ENCODE results near the gene FAM131B. TPM values are rescaled to one million over a fixed set of nuclear protein-coding genes. Genes with fewer than 3 reads are reported as not detected.

Gene FAM131B
- total RNA-seq, 1 experiment from 2014 or later: 17.3 TPM

DNA sequence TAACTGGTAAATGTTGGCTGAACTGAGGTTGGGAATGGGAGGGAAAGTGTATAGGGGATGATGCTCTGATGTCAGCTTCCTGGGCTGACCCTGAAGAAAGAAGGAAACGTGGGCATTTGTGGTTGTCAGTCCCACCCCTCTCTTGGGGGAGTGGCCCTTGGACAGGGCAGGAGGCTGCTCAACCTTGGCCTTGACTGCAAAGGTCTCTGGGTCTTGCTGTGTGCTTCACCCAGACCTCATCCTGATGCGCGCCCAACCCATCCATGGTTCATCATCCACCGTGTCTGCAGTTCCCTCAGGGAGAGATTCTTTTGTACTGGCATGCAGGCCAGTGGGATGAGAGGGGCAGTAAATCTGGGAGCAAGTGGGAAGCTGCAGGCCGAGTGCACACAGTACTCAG is 13.9 kb upstream of the FAM131B start:
- Histone ChIP-seq H3K79me1 (ENCODE audit: insufficient read depth, low read depth, low read length, poor library complexity, severe bottlenecking) (no peaks in the 10 kb centered on the region), H2BK120ac (ENCODE audit: low read depth, low read length, poor library complexity, severe bottlenecking) (no peak overlapping the region), H3K79me2 (ENCODE audit: insufficient read depth, low read length) (no peaks in the 10 kb centered on the region; the same call in 1 of the 2 replicates), H2BK15ac (ENCODE audit: low read depth, low read length) (no peak overlapping the region), H3K4ac (ENCODE audit: low read depth, low read length) (no peak overlapping the region), H3K9me3 (ENCODE audit: control insufficient read depth, low read depth, low read length) (no peaks in the 10 kb centered on the region), H2AFZ (ENCODE audit: low read length) (no peak overlapping the region), H3K27me3 (ENCODE audit: insufficient read depth, low read length) (0 out of 2 replicates have a peak, but pooled peaks cover 2% of the 10 kb centered on the region), H2BK20ac (ENCODE audit: low read depth, low read length, poor library complexity, severe bottlenecking) (no peak overlapping the region), H2BK5ac (ENCODE audit: insufficient read length, low read length) (no peak overlapping the region), H2AK5ac (ENCODE audit: insufficient read length, low read length) (no peak overlapping the region), H3K14ac (ENCODE audit: insufficient read depth, low read length) (no peak overlapping the region; the same call in 1 of the 2 replicates), H3K9ac (ENCODE audit: extremely low read depth, insufficient read length, low read length) (no peak overlapping the region), H4K8ac (replicated peaks; ENCODE audit: insufficient read length, low read depth, low read length) (no peak overlapping the region), H3K23ac (ENCODE audit: insufficient read length, low read depth, low read length) (no peak overlapping the region), H3K56ac (ENCODE audit: insufficient read length, low read depth, low read length) (no peak overlapping the region), H3K4me2 (ENCODE audit: insufficient read depth, insufficient read length, low read length) (no peak overlapping the region), H3T11ph (ENCODE audit: low read length) (no peak overlapping the region), H2BK12ac (ENCODE audit: insufficient read length, low read depth, low read length) (no peak overlapping the region), H3K23me2 (ENCODE audit: insufficient read length, low read depth, low read length, poor library complexity, severe bottlenecking) (peaks cover 7% of the 10 kb centered on the region), H4K5ac (ENCODE audit: insufficient read length, low read depth, low read length) (no peak overlapping the region), H4K91ac (ENCODE audit: insufficient read length, low read depth, low read length) (no peak overlapping the region), H3K18ac (ENCODE audit: insufficient read length, low read depth, low read length) (no peak overlapping the region), H3K27ac (ENCODE audit: insufficient read length, low read depth, low read length) (no peak overlapping the region), H4K20me1 (ENCODE audit: control insufficient read depth, insufficient read depth, insufficient read length) (no peaks in the 10 kb centered on the region), H3K4me1 (ENCODE audit: insufficient read depth, low read length) (no peaks in the 10 kb centered on the region; the same call in 1 of the 2 replicates)
- H3K9me3 Mint-ChIP-seq: no peaks in the 10 kb centered on the region
- peaks cover 0 to 7% (median 0%) of the 10 kb centered on the region in 3 experiments; a peak in 1 of 7 replicates for H3K36me3 Mint-ChIP-seq (ENCODE audit: insufficient read depth in 1 of 3, low read depth in 3 of 3)
- H3K4me1 Mint-ChIP-seq: peaks cover 35 to 39% of the 10 kb centered on the region in 2 experiments
- TF ChIP-seq CTCF (conservative IDR thresholded peaks at IDR 0.05): no peak
- H3K27me3 Mint-ChIP-seq (ENCODE audit: low read depth): no peaks in the 10 kb centered on the region
- H3K27ac Mint-ChIP-seq: no peak overlapping the region; a peak in 1 of 7 replicates
- peak; percentile 40 for DNase-seq
- H3K4me3 Mint-ChIP-seq: no peak overlapping the region
- no CpG with 5 or more reads among the region's 5 CpGs for WGBS (ENCODE audit: extremely low coverage, insufficient read length, low lambda C conversion rate)
